Midbrain (tissue), 1 donor: ENCODE data around the gene RACGAP1.
"Not testable (repeated sequence)": the region's sequence is repeated elsewhere in the genome, so short reads cannot be mapped to it uniquely, and the experiment has no call there.

ENCODE experiments used
- DNase-seq: peaks from one replicate; lab custom pipeline; 2025; lab: John Stamatoyannopoulos, UW

The RACGAP1 gene

DNA sequence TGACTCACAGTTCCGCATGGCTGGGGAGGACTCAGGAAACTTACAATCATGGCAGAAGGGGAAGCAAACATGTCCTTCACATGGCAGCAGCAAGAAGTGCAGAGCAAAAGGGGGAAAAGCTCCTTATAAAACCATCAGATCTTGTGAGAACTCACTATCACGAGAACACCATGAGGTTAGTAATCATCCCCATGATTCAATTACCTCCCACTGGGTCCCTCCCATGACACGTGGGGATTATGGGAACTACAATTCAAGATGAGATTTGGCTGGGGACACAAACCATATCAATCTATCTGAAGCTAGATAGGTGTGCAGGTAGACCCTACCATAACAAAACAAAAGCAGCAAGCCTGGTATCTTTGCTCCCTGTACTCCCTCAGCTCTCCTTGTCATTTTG lies 38.8 kb downstream of the RACGAP1 start:
- not testable (repeated sequence) for DNase-seq

- no peak for DNase-seq
Measured at GRCh38 chr12:49985981-49986380, 39.3 kb downstream of the RACGAP1 start.

GRCh38 chr12:49984476-49985359 lies 40.6 kb downstream of the RACGAP1 start:
- DNase-seq: no peak

- DNase-seq: no peak
Measured at GRCh38 chr12:49983892-49984291, 41.4 kb downstream of the RACGAP1 start.

DNA sequence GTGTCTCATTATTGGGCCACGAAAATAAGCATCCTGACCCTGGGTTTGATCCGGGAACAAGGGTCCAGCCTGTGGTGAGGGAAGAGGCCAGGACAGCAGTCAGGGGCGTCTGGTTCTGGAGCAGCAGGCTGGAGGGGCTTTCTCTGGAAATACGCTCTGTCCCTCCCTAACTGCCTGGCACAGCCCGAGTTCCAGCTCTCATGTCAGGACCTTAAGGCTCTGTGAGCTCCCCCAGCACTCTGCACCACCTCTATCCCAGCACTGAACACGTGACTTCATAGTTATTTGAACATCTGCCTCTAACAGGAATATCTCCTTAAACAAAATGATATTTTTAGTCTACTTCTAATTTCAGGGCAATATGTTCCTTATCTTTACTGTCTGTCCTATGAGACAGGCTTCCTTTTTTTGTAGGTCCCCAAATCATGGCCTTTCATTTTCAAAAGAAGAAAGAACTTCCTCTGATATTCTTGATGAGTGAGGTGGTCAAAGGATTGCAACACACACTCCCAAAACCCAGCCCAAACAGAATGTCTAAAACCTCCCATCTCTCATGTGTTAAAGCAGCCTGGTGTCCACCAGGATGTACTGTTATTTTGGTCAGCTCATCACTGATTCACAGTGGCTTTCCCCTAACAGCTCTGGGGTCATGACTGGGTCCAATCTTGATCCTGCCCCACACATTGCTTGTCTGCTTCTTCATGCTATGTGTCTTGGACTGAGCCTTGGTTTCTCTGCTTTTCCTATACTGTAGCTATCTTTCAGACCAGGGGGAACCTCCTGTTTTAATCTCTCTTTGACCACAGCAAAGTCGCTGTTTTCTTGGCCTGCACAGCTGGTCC lies 42.8 kb downstream of the RACGAP1 start:
- DNase-seq: no peak

- DNase-seq: no peak
Measured at GRCh38 chr12:49980501-49981349, 44.6 kb downstream of the RACGAP1 start.

DNA sequence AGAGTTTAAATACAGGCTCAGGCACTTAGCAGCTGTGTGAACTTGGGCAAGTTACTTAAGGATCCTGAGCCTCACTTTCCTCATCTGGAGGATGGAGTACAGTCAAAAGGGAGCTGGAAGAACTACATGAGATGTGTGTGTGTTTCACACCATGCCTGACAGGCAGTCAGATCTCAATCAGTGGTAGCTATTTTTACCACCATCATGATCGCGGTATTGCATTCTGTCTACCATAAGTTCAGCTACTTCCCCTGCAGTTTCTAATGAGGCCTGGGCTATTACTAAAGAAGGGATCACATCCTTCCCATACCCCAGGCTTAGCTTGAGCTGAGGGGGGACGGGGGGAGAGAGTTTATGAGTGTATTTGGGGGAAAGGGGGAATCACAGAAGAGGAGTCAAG lies 45.5 kb downstream of the RACGAP1 start:
- DNase-seq: no peak

- DNase-seq: peak; percentile 74
Measured at GRCh38 chr12:49979016-49979586, 46.2 kb downstream of the RACGAP1 start.

- no peak for DNase-seq
Measured at GRCh38 chr12:49978125-49978524, 47.2 kb downstream of the RACGAP1 start.

DNA sequence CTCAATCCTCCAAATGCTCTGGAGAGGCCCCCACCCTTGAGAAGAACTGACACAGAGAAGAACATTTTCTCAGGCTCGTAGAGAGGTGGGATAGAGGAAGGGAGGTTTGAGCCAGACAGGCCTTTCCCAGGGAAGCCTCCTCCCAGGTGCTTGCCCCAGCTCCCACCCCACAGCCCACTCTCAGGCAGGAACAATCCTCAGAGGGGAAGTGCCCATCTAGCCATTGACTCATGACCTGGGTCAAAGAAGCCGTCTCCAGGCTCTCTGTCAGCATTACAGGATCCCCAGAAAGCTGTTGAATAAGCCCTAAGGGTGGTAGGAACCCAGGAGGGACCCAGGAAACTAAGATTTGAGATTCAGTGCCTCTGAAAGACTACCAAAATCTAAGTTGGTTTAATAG lies 48.7 kb downstream of the RACGAP1 start:
- no peak for DNase-seq

DNA sequence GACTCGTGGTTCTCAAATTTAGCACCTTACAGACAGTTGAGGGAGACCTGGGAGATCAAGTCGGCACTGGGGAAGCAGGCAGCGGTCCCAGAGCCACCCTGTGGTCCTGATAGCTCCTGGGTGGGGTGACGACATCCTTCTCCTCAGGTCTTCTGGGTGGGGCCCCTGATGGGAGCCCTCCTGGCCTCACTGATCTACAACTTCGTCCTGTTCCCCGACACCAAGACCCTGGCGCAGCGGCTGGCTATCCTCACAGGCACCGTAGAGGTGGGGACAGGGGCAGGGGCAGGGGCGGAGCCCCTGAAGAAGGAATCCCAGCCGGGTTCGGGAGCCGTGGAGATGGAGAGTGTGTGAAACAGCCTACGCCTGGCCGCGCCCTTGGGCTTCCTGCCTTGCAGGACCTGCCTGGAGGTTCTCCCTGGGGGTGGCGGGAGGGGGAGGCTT lies 50.0 kb downstream of the RACGAP1 start:
- DNase-seq: no peak

DNA sequence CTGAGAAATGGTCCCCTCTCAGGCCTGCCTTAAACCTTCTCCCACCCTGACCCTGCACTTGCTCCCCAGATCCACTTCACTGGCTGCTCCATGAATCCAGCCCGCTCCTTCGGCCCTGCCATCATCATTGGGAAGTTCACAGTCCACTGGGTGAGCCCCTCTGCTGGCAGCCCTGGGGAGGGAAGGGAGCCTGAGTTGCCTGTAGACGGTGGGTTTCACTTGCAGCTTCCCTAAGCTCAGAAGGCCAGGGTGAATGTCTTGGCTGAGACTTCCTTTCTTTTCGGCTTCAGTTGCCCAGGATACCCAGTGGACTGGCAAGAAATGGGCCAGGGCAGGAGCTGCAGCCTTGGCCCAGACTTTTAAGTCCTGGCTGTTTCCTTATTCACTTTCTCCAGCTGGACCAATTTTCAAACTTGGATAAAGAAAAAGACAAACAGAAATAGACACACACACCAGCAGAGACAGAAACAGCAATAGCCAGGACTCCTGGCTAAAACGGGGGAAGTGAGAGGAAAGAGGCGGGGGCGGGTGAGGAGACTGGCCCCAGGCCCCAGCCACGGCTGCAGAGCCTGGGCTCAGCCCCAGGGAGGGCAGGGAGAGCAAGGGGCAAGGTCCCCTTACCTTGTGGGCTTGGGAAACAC lies 50.5 kb downstream of the RACGAP1 start:
- peak; percentile 74 for DNase-seq

DNA sequence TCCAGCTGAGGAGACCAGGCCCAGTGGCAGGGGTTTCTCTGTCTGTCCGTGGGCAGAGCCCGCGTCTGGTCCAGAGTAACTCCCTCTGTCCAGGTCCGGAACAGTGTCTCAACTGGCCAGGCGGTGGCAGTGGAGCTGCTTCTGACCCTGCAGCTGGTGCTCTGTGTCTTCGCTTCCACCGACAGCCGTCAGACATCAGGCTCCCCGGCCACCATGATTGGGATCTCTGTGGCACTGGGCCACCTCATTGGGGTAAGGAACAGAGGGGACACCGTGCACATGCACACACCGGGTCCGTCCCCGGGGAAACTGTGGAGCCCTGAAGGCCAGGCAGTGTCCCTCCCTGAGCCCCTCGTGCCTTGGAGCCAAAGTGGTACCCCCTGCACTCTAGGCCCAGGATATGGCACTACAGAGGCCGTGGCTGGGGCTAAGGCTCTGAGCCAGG lies 51.0 kb downstream of the RACGAP1 start:
- peak; percentile 84 for DNase-seq

- no peak for DNase-seq
Measured at GRCh38 chr12:49973361-49973830, 51.9 kb downstream of the RACGAP1 start.

DNA sequence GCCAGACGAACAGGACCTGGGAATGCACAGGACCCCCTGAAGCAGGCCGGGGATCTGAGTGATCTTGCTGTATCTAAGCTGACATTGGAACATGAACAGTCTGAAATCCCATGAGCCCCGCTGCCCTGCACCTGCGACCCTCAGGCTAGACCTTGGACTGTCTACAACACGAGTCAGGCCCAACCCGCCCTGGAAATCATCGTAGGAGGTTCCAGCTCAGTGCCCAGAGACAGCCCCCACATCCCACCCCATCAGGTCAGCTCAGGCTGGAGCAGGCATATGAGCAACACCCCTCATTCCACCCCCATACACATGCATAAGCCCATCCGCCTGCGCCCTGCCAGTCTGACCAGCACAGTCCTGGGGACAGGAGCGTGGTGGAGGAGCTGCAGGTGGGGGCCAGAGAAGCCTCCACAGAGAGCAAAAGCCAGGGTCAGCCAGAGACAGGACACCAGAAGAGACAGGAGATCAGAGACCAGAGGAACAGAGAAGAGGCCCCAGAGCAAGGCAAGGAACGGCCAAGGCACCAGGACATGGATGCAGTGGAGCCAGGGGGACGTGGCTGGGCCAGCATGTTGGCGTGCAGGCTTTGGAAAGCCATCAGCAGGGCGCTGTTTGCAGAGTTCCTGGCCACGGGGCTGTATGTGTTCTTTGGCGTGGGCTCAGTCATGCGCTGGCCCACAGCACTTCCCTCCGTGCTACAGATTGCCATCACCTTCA lies 52.5 kb downstream of the RACGAP1 start, which contains the start of gene AQP6:
AQP6 (plus strand) TSS at position 307 of the 720 bp plus-strand sequence; CDS start at position 534, 227 bp downstream.
- no peak for DNase-seq

DNA sequence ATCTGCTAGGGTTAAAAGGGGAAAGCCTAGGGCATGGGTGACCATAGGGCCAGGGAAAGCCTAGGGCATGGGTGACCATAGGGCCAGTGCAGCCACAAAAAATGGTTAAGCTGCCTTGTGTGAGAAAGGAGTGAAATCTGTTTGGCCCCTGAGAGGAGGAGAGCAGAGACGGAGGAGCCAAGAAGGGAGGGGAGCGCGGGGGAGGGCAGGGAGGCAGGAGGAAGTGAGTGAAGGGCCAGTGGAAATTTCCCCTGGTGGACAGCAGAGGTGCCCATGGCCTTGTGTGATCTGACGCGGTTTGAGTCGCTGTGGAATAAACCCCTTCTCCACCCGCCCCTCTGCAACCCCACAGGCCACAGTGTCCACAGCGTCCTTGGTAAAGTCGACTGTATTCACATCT lies 53.2 kb downstream of the RACGAP1 start:
- no peak for DNase-seq

DNA sequence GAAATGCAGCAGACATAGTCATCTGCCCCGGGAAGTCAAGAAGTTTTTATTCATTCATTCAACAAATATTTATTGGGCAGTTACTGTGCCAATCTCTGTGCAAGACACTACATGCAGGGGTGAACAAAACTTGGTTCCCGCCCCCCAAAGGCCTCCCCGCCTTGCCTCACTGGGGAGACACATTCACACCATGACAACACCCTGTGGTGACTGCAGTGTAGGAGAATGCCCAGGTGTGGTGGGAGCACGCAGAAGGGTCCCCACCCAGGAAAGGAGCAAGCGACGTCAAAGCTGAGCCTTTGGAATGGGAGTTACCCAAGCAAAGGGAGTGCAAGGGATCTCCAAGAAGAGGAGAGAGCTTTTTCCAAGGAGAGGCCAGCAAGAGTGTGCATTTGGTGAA lies 54.2 kb downstream of the RACGAP1 start:
- no peak for DNase-seq

GRCh38 chr12:49970658-49971057 lies 54.6 kb downstream of the RACGAP1 start:
- no peak for DNase-seq

DNA sequence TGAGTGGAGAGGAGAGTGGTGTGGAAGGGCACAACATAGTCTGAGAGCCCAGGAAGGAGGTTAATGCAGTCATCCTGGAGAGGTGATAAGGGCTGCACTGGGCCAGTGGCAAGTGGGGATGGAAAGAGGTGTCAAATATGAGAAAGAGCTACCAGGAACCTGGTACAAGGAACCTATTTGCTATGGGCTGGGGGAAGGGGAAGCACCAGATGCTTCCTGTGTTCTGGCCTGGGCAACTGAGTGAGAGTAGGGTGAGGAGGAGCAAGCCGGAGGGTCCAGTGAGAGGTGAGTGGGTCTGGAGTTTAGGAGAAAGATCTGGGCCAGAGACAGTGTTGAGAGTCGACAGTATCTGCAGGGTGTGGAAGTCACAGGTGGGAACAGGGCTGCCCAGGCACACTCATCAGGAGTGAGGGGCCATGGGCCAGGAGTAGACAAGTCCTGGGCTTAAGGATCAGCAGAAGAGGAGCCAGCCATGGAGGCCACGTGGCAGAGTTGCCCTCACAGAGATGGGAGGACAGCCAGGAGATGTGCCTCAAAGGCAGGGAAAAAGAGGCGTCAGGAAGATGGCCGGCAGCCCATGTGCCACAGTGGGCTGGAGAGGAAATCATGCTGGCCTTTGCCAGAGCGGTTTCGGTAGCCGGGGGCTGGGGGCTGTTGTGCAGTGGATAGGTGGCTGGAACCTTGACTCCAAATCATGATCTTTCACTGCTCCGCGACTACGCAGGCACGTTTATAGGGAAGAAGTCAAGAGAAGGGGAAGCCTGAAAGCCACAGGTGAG lies 55.5 kb downstream of the RACGAP1 start:
- no peak for DNase-seq
